Neural cell (in vitro differentiated cells): ENCODE measurements around the gene TRPM5. TPM values are rescaled to one million over a fixed set of nuclear protein-coding genes. Genes with fewer than 3 reads are reported as not detected.

Experiments used
- H2AFZ ChIP-seq: fragments of 200-600, 300-800 bp; sonication (generic), shearing (Covaris generic); 2 replicates; pipeline ENCODE4 v1.6.0; 2014; ENCODE audit warnings: low read depth, mild to moderate bottlenecking, antibody characterized with exemption, low read length, moderate library complexity
- H3F3A ChIP-seq: fragments of 200-600 bp; shearing (Covaris generic); 2 replicates; pipeline ENCODE4 v1.6.1; 2016; ENCODE audit warnings: mild to moderate bottlenecking, moderate library complexity, mixed read lengths, antibody characterized with exemption, low read length; ENCODE audit not compliant: insufficient read depth, poor library complexity, severe bottlenecking
- H3K27ac ChIP-seq: fragments of 200-600, 300-800 bp; sonication (generic), shearing (Covaris generic); 2 replicates; pipeline ENCODE4 v1.5.1; 2014; ENCODE audit warnings: mild to moderate bottlenecking, low read length, moderate library complexity
- H3K27me3 ChIP-seq: fragments of 300-800, 200-600 bp; sonication (generic), shearing (Covaris generic); 2 replicates; pipeline ENCODE4 v1.6.0; 2014; ENCODE audit warnings: mild to moderate bottlenecking, low read depth, low read length, moderate library complexity; ENCODE audit not compliant: insufficient read depth
- H3K36me3 ChIP-seq: fragments of 300-800, 200-600 bp; sonication (generic), shearing (Covaris generic); 2 replicates; pipeline ENCODE4 v1.5.1; 2014; ENCODE audit warnings: mild to moderate bottlenecking, antibody characterized with exemption, low read length, moderate library complexity; ENCODE audit not compliant: insufficient read depth
- H3K4me2 ChIP-seq: fragments of 300-800, 200-600 bp; sonication (generic), shearing (Covaris generic); 2 replicates; pipeline ENCODE4 v1.6.0; 2014; ENCODE audit warnings: mild to moderate bottlenecking, low read length
- H3K4me3 ChIP-seq: fragments of 300-800, 200-600 bp; sonication (generic), shearing (Covaris generic); 2 replicates; pipeline ENCODE4 v1.5.1; 2014; ENCODE audit warnings: mild to moderate bottlenecking, low read length, moderate library complexity
- H3K79me2 ChIP-seq: fragments of 200-600 bp; shearing (Covaris generic); replicated peaks from 2 replicates; pipeline ENCODE4 v1.6.0; 2014; ENCODE audit warnings: mild to moderate bottlenecking, low read length, moderate library complexity; ENCODE audit not compliant: insufficient read depth
- H3K9ac ChIP-seq: fragments of 300-800, 200-600 bp; sonication (generic), shearing (Covaris generic); 2 replicates; pipeline ENCODE4 v1.6.1; 2016; ENCODE audit warnings: mild to moderate bottlenecking, low read length, mixed read lengths
- H3K9me2 ChIP-seq: fragments of 200-600 bp; shearing (Covaris generic); 2 replicates; pipeline ENCODE4 v1.6.1; 2016; ENCODE audit warnings: mild to moderate bottlenecking, low read length, mixed read lengths; ENCODE audit not compliant: insufficient read depth
- H3K9me3 ChIP-seq: fragments of 200-600, 300-800 bp; sonication (generic), shearing (Covaris generic); 2 replicates; pipeline ENCODE4 v1.6.1; 2016; ENCODE audit warnings: mild to moderate bottlenecking, mixed run types, low read length, moderate library complexity, mixed read lengths
- H4K20me1 ChIP-seq: fragments of 200-600 bp; shearing (Covaris generic); 2 replicates; pipeline ENCODE4 v1.6.1; 2016; ENCODE audit warnings: mild to moderate bottlenecking, mixed run types; ENCODE audit not compliant: insufficient read depth
- CTCF ChIP-seq: fragments of 450-650 bp; IDR thresholded peaks from 2 replicates; pipeline ENCODE4 v1.5.1; 2014; ENCODE audit warnings: antibody characterized with exemption, mild to moderate bottlenecking, moderate library complexity; ENCODE audit not compliant: poor library complexity, severe bottlenecking
- EP300 ChIP-seq: fragments of 450-650 bp; conservative IDR thresholded peaks from 2 replicates; pipeline ENCODE4 v1.6.1; 2014; ENCODE audit warnings: antibody characterized with exemption, mild to moderate bottlenecking, moderate library complexity; ENCODE audit not compliant: poor library complexity, severe bottlenecking
- EZH2 ChIP-seq: fragments of 200-600, 300-800 bp; shearing (Covaris generic), sonication (generic); IDR thresholded peaks from 2 replicates; pipeline ENCODE4 v1.6.1; 2014; ENCODE audit warnings: antibody characterized with exemption, low read length, borderline replicate concordance, mild to moderate bottlenecking; ENCODE audit not compliant: insufficient read depth, poor library complexity, severe bottlenecking
- MXI1 ChIP-seq: fragments of 450-650 bp; conservative IDR thresholded peaks from 2 replicates; pipeline ENCODE4 v1.6.1; 2014; ENCODE audit warnings: antibody characterized with exemption, mild to moderate bottlenecking; ENCODE audit not compliant: poor library complexity, severe bottlenecking
- POLR2AphosphoS5 ChIP-seq: IDR thresholded peaks from 2 replicates; pipeline ENCODE4 v1.6.1; 2012
- RAD21 ChIP-seq: fragments of 450-650 bp; conservative IDR thresholded peaks from 2 replicates; pipeline ENCODE4 v1.6.1; 2014; ENCODE audit warnings: antibody characterized with exemption, mild to moderate bottlenecking, moderate library complexity
- SMC3 ChIP-seq: fragments of 450-650 bp; conservative IDR thresholded peaks from 2 replicates; pipeline ENCODE4 v1.6.1; 2014; ENCODE audit warnings: antibody characterized with exemption, mild to moderate bottlenecking, moderate library complexity; ENCODE audit not compliant: poor library complexity
- TAF1 ChIP-seq: IDR thresholded peaks from 2 replicates; pipeline ENCODE4 v1.6.1; 2012; ENCODE audit warnings: low read depth
- polyA plus RNA-seq: library from polyadenylated mRNA; depleted of rRNA; stranded (reverse); fragments of >200 nt; gene quantifications from 2 replicates; pipeline ENCODE4 v1.2.3, GENCODE V29; 2014
- TF ChIP-seq, protein P1 (sequence below): IDR thresholded peaks from 2 replicates; pipeline ENCODE4 v1.6.1; 2012; ENCODE audit warnings: borderline replicate concordance

TRPM5 gene
- polyA plus RNA-seq, 1 donor from 2014 or later = not detected

DNA sequence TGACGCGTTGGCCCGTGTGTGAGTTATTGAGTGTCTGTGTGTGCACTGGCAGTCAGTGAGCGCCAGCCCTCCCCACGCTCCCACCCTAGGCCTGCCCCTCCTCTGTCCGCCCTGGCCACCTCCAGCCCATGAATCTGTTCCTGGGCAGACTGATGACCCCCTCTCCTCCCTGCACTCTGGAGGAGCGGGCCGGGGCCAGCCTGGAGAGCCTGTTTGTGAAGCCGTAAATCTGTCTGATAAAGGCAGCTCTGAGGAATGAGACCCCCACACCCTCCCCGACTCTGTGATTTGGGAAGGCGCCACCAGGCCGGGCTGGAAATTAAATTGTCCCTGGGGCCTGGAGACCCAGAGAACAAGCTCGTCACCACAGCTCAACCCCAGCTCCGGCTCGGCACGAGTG lies 35.2 kb downstream of the TRPM5 start:
- Histone ChIP-seq H3K27me3 (no peaks in the 10 kb centered on the region), H3F3A (no peaks in the 10 kb centered on the region), H3K9me3 (no peaks in the 10 kb centered on the region), H3K79me2 (no peaks in the 10 kb centered on the region), H3K36me3 (no peaks in the 10 kb centered on the region), H3K9me2 (no peaks in the 10 kb centered on the region), H3K27ac (no peak overlapping the region), H4K20me1 (no peaks in the 10 kb centered on the region), H3K9ac (no peak overlapping the region), H3K4me3 (no peak overlapping the region), H2AFZ (no peak overlapping the region), H3K4me2 (no peak overlapping the region)
- no peak for TF ChIP-seq CTCF
- no peak for TF ChIP-seq EZH2
- TF ChIP-seq RAD21 = no peak
- TF ChIP-seq MXI1 = no peak
- no peak for TF ChIP-seq EP300
- TF ChIP-seq, protein P1, sequence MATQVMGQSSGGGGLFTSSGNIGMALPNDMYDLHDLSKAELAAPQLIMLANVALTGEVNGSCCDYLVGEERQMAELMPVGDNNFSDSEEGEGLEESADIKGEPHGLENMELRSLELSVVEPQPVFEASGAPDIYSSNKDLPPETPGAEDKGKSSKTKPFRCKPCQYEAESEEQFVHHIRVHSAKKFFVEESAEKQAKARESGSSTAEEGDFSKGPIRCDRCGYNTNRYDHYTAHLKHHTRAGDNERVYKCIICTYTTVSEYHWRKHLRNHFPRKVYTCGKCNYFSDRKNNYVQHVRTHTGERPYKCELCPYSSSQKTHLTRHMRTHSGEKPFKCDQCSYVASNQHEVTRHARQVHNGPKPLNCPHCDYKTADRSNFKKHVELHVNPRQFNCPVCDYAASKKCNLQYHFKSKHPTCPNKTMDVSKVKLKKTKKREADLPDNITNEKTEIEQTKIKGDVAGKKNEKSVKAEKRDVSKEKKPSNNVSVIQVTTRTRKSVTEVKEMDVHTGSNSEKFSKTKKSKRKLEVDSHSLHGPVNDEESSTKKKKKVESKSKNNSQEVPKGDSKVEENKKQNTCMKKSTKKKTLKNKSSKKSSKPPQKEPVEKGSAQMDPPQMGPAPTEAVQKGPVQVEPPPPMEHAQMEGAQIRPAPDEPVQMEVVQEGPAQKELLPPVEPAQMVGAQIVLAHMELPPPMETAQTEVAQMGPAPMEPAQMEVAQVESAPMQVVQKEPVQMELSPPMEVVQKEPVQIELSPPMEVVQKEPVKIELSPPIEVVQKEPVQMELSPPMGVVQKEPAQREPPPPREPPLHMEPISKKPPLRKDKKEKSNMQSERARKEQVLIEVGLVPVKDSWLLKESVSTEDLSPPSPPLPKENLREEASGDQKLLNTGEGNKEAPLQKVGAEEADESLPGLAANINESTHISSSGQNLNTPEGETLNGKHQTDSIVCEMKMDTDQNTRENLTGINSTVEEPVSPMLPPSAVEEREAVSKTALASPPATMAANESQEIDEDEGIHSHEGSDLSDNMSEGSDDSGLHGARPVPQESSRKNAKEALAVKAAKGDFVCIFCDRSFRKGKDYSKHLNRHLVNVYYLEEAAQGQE = no peak
- no peak for TF ChIP-seq TAF1
- TF ChIP-seq POLR2AphosphoS5 = no peak
- TF ChIP-seq SMC3 = no peak

DNA sequence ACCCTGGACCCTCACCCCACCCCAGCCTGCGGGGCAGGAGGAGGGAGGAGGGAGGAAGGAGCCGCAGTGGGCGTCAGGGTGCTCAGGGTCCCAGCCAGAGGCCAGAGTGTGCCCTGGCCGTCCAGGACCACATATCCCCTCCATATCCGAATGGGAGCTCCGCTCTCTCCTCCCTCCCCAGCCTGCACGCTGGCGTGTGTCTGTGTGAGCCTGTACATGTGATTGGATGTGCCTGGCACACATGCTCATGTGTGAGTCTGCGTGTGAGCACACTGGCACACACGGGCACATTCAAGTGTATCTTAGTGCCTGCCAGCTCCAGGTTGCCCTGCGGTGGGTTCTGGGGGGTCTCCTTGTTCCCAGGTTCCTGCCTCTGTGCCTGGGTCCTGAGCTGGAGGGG lies 35.6 kb downstream of the TRPM5 start:
- Histone ChIP-seq H3K27me3 (no peaks in the 10 kb centered on the region), H3K27ac (no peak overlapping the region)

More for the DNA sequence above, 35.6 kb downstream of the TRPM5 start:
- Histone ChIP-seq H3K4me3 (no peak overlapping the region), H2AFZ (no peak overlapping the region), H3K9me2 (no peaks in the 10 kb centered on the region), H4K20me1 (no peaks in the 10 kb centered on the region), H3K9me3 (no peaks in the 10 kb centered on the region), H3F3A (no peaks in the 10 kb centered on the region), H3K9ac (no peak overlapping the region), H3K36me3 (no peaks in the 10 kb centered on the region), H3K4me2 (no peak overlapping the region), H3K79me2 (no peaks in the 10 kb centered on the region)
- TF ChIP-seq, protein P1 = no peak
- no peak for TF ChIP-seq MXI1
